IgD-negative memory B cell (primary cell): ENCODE measurements around the gene WDFY2. TPM values are rescaled to one million over a fixed set of nuclear protein-coding genes. Genes with fewer than 3 reads are reported as not detected.

Experiments used
- H3K27ac Mint-ChIP-seq, 3 donors: one replicate each; pipeline ENCODE4 v1.8.0; 2020 to 2022; ENCODE audit warnings: mild to moderate bottlenecking in 3 of 3, mixed read lengths in 3 of 3, moderate library complexity in 1 of 3
- H3K27me3 Mint-ChIP-seq: one replicate; pipeline ENCODE4 v1.8.0; 2021; ENCODE audit warnings: mixed read lengths
- H3K36me3 Mint-ChIP-seq: one replicate; pipeline ENCODE4 v1.8.0; 2020; ENCODE audit warnings: mild to moderate bottlenecking, mixed read lengths
- H3K4me1 Mint-ChIP-seq, 3 donors: one replicate each; pipeline ENCODE4 v1.8.0; 2020 to 2022; ENCODE audit warnings: mixed read lengths in 3 of 3, mild to moderate bottlenecking in 1 of 3
- H3K4me3 Mint-ChIP-seq, 4 donors: one replicate each; pipeline ENCODE4 v1.8.0; 2020 to 2022; ENCODE audit warnings: mild to moderate bottlenecking in 4 of 4, mixed read lengths in 4 of 4, moderate library complexity in 3 of 4
- H3K9me3 Mint-ChIP-seq, 3 donors: one replicate each; pipeline ENCODE4 v1.8.0; 2020 to 2021; ENCODE audit warnings: mixed read lengths in 3 of 3, mild to moderate bottlenecking in 1 of 3
- polyA plus RNA-seq: library from polyadenylated mRNA; unstranded; fragments of 300-500 nt; fragmentation: Illumina TruSeq; gene quantifications from one replicate; pipeline ENCODE4 v1.2.3, GENCODE V29; 2021

Gene WDFY2
- polyA plus RNA-seq, 1 donor from 2014 or later: 6.0 TPM

DNA sequence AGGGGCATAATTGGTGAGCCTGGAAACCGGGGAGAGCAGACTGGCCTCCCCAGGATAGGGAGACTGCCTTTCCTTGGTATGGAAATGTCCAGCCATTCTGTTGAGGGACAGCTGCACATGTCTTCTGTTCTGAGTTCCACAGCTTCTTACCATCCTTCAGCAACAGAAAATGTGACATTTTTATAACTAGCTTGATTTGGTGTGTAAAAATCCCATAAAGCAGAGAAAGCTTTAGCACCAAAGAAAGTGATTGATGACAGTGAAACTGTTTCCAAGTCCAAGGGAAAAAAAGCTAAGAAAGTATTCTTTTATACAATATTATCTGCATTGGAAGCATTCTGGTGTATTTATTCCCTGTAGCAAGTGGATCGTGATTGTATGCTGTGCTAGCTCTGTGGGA, 157.8 kb downstream of the WDFY2 start:
- Mint-ChIP-seq H3K4me1 (no peaks in the 10 kb centered on the region), H3K4me3 (no peak overlapping the region), H3K36me3 (peaks cover 26% of the 10 kb centered on the region), H3K27me3 (no peaks in the 10 kb centered on the region), H3K27ac (no peak overlapping the region), H3K9me3 (no peaks in the 10 kb centered on the region)

DNA sequence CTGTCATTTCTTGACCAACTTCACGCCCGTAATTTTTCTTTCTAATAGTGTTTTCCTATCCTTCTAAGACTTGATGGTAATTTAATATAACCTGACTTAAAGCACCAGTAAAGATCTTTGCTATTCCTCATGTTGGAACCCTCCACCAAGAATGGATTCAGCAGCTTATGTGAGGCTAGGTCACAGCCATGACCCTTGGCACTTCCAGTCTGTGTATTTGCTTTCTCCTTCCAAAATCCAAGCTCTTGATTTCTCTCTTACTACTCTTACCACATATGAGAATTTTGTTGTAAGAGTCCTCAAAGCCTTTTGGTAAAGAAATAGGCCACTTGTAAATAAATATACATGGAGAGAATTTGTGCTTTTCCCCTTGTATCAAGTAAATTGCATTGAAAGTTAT, 158.3 kb downstream of the WDFY2 start:
- H3K9me3 Mint-ChIP-seq: no peaks in the 10 kb centered on the region
- H3K27ac Mint-ChIP-seq: no peak overlapping the region
- no peak overlapping the region for H3K4me3 Mint-ChIP-seq
- no peaks in the 10 kb centered on the region for H3K27me3 Mint-ChIP-seq
- peaks cover 32% of the 10 kb centered on the region for H3K36me3 Mint-ChIP-seq
- H3K4me1 Mint-ChIP-seq: no peaks in the 10 kb centered on the region

DNA sequence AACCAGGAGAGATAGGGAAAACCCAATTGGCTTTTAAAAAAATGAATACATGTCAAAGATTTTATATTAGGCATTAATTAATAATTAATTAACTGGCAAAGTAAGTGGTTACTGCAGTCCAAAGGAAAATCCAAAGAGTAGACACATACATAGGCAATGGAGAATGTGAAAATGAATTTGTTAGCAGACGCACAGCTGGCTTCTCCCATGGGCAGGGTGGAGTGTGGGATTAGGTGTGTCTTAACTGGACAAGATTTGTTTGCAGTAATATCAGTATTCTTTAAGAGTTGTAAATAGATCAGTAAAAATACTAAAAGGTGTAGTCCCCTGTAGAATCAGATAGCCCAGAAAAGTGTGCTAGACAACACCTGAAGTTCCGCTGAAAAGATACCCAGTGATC, 161.0 kb downstream of the WDFY2 start:
- Mint-ChIP-seq H3K4me1 (no peaks in the 10 kb centered on the region), H3K27ac (no peak overlapping the region), H3K9me3 (peaks cover 0 to 11% (median 1%) of the 10 kb centered on the region in 3 donors), H3K36me3 (peaks cover 37% of the 10 kb centered on the region), H3K4me3 (no peak overlapping the region), H3K27me3 (no peaks in the 10 kb centered on the region)

DNA sequence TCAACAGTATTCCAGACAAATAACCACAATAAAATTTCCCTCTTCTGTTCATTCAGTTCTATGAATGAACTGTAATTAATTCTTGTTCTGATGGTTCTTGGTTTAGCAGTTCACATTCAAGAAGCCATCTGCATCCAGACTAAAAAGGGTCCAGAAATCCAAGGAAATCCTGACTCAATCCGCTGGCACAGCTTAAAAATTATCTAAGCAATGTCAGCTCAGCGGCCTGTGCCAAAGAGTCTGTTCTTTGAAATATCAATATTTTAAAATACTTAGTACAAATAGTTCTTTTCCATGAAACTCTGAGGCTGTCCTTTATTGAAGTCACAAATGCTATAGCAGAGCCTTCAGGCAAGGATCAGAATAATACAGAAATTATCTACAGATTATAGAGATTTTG, 162.5 kb downstream of the WDFY2 start:
- Mint-ChIP-seq H3K4me3 (no peak overlapping the region), H3K27me3 (no peaks in the 10 kb centered on the region), H3K36me3 (peaks cover 33% of the 10 kb centered on the region), H3K9me3 (peaks cover 0 to 11% (median 1%) of the 10 kb centered on the region in 3 donors), H3K27ac (no peak overlapping the region), H3K4me1 (no peaks in the 10 kb centered on the region)

DNA sequence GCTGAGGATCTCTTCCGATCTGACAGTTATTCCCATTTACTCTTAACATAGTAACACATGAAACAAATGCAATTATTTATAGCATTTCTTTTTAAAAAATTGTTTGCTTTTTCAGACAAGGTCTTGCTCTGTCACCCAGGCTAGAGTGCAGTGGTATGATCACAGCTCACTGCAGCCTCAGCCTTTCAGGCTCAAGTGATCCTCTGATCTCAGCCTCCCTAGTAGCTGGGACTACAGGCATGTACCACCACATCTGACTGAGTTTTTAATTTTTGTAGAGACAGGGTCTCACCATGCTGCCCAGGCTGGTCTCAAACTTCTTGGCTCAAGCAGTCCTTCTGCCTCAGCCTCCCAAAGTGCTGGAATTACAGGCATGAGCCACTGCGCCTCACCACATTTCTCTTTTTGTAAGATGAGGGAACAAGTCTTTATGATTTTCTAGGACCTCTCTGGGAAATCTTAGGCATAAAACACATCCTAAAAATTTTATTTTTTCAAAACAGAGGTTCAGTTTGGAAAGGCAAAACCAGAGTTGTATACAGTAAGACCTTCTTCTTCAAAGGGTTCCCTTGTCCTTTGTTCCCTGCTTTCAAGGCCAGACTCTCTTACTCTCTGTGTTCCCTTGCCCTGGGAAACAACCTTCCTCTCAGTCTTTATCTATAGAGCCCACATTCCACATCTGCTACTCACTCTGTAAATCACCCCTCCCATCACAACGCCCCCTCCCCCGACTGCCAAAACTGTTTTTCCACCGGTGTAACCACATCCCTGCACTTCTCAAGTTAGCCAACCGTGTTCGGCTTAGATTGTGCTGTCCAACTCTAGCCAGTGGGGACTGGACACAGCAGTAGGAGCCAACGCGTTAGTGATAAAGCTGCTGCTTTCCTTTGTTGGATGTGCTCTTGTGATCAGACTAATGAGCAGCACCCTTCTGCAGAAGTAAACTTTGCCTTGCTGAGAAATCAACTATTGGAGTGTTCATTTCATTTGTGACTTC, 163.5 kb downstream of the WDFY2 start:
- Mint-ChIP-seq H3K9me3 (peaks cover 0 to 11% (median 1%) of the 10 kb centered on the region in 3 donors), H3K4me1 (no peaks in the 10 kb centered on the region), H3K36me3 (peaks cover 33% of the 10 kb centered on the region), H3K4me3 (no peak overlapping the region), H3K27ac (peak overlapping the region in 1 of 3 donors; percentile 16), H3K27me3 (no peaks in the 10 kb centered on the region)

DNA sequence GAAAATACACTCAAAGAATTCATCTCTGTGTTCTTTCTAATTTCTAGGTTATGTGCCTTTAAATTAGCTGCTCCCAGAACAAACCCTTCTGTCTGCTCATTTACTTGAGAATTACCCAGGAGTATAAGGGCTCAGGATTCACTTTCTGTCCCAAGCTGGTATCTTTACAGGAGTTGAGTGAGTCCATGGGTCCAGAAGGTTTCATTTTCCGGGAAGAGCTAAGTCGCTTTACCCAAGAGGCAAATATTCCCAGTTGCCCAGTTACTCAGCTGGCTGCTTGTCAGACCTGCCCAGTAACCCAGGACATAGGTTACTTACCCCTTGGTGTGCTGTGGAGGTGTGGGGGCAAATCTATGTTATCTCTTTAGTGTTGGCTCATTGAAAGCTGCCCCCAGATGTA, 172.4 kb downstream of the WDFY2 start:
- H3K4me1 Mint-ChIP-seq: no peaks in the 10 kb centered on the region
- H3K4me3 Mint-ChIP-seq: no peak overlapping the region
- no peaks in the 10 kb centered on the region for H3K9me3 Mint-ChIP-seq
- H3K27me3 Mint-ChIP-seq: no peaks in the 10 kb centered on the region
- H3K36me3 Mint-ChIP-seq: peaks cover 23% of the 10 kb centered on the region
- H3K27ac Mint-ChIP-seq: no peak overlapping the region

DNA sequence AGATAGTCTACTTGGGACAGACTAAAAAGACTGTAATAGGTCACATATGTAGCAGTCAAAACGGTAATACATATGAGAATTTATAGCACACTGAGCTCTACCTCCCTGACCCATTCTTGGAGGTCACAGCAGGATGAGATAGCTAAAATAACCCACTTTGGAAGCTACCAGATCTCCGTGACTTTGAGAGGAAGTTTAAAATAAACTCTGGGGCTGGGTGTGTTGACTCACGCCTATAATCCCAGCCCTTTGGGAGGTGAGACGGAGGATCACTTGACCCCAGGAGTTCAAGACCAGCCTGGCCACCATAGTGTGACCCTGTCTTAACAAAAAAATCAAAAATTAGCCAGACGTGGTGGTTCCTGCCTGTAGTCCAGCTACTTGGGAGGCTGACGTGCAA, 174.4 kb downstream of the WDFY2 start:
- Mint-ChIP-seq H3K36me3 (peaks cover 25% of the 10 kb centered on the region), H3K27ac (peak overlapping the region in 1 of 3 donors; percentile 26)

DNA sequence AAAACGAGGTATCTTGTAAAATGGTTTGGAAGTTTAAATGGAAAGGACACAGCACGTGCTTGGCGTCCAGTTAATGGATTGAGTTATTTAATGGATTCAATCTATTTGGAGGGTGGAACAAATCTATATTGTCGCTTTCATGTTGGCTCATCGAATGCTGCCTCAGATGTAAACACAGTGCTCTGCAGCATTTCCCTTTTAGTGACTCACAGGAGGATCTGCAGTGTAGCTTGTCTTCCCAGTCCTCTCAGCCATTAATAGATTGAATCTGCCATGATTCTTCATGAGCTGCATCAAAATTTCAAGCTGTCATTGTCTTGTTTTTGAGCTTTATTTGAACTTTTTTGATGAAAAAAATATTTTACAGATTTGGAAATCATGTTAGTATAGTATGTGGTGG, 175.0 kb downstream of the WDFY2 start:
- H3K27ac Mint-ChIP-seq: peak overlapping the region in 1 of 3 donors; percentile 50
- H3K36me3 Mint-ChIP-seq: peaks cover 22% of the 10 kb centered on the region
- H3K27me3 Mint-ChIP-seq: no peaks in the 10 kb centered on the region
- peaks cover 10 to 16% (median 11%) of the 10 kb centered on the region in 3 donors for H3K4me1 Mint-ChIP-seq
- no peaks in the 10 kb centered on the region for H3K9me3 Mint-ChIP-seq
- H3K4me3 Mint-ChIP-seq: no peak overlapping the region

More for the DNA sequence above, 174.4 kb downstream of the WDFY2 start:
- Mint-ChIP-seq H3K4me3 (no peak overlapping the region), H3K4me1 (peaks cover 6 to 11% (median 7%) of the 10 kb centered on the region in 3 donors), H3K27me3 (no peaks in the 10 kb centered on the region), H3K9me3 (no peaks in the 10 kb centered on the region)

DNA sequence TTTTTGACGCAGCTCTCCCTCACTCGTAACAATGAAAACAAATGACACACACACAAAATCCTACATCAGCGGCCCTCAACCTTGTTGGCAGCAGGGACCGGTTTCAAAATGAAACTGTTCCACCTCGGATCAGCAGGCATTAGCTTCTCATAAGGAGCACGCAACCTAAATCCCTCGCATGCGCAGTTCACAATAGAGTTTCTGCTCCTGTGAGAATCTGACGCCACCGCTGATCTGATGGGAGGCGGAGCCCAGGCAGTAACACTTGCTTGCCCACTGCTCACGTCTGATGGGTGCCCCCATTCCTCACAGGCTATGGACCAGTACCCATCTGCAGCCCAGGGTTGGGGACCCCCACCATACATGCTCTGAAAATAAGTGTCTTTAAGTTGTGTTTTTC, 176.3 kb downstream of the WDFY2 start:
- Mint-ChIP-seq H3K4me3 (no peak overlapping the region), H3K9me3 (no peaks in the 10 kb centered on the region), H3K36me3 (peaks cover 18% of the 10 kb centered on the region), H3K4me1 (peaks cover 18 to 24% (median 22%) of the 10 kb centered on the region in 3 donors), H3K27me3 (no peaks in the 10 kb centered on the region), H3K27ac (peak overlapping the region in 1 of 3 donors; percentile 33)

DNA sequence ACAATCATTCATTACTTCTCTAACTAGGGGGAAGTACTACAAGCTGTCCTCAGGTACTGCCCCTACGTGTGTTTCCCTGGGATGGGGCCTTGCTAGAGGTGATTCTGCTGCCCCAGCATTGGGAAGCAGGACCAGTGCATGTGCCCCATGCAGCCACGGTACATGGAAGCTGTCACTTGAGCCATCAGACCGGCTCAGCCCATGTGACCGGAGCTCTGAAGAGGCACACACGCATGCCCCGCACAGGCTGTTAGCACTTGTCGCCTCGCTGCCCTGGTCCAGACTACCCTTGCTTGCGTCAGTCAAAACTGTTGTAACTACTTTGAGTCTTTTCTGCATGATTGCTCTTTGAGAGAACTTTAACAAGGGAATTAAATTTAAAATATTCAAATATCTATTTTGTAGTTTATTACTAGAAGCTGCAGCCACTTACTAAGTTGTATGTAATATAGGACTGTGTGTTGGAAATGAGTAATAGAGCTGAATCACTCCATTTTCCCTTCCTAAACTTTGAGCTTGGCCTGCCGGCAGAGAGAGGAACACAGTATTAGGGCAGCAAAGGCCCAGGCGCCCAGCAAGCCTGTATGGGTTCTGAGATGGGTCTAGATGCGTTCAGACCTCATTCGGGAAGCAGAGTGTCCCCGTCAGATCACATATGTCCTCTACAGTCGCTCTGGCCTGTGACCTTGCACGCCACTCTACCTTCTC, 177.5 kb downstream of the WDFY2 start:
- peaks cover 18 to 24% (median 22%) of the 10 kb centered on the region in 3 donors for H3K4me1 Mint-ChIP-seq
- no peak overlapping the region for H3K4me3 Mint-ChIP-seq
- peaks cover 16% of the 10 kb centered on the region for H3K36me3 Mint-ChIP-seq
- H3K27ac Mint-ChIP-seq: peak overlapping the region in 2 of 3 donors; percentile 13 to 47
- H3K27me3 Mint-ChIP-seq: no peaks in the 10 kb centered on the region
- no peaks in the 10 kb centered on the region for H3K9me3 Mint-ChIP-seq

DNA sequence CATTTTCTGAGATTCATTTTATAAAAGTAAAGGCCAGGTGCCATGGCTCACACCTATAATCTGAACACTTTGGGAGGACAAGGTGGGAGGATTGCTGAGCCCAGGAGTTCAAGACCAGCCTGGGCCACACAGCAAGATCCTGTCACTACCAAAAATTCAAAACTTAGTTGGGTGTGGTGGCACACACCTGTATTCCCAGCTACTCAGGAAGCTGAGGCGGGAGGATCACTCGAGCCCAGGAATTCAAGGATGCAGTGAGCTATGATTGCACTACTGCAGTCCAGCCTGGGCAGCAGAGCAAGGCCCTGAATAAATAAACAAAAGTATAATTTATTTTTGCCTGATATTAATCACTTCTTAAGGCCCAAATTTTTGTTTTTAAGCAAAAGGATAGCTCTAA, 179.2 kb downstream of the WDFY2 start:
- Mint-ChIP-seq H3K27me3 (no peaks in the 10 kb centered on the region), H3K9me3 (no peaks in the 10 kb centered on the region), H3K4me1 (peaks cover 18 to 24% (median 22%) of the 10 kb centered on the region in 3 donors), H3K4me3 (peak overlapping the region in 2 of 4 donors; percentile 19 to 63), H3K27ac (peak overlapping the region in 2 of 3 donors; percentile 81 to 84), H3K36me3 (peaks cover 11% of the 10 kb centered on the region)

DNA sequence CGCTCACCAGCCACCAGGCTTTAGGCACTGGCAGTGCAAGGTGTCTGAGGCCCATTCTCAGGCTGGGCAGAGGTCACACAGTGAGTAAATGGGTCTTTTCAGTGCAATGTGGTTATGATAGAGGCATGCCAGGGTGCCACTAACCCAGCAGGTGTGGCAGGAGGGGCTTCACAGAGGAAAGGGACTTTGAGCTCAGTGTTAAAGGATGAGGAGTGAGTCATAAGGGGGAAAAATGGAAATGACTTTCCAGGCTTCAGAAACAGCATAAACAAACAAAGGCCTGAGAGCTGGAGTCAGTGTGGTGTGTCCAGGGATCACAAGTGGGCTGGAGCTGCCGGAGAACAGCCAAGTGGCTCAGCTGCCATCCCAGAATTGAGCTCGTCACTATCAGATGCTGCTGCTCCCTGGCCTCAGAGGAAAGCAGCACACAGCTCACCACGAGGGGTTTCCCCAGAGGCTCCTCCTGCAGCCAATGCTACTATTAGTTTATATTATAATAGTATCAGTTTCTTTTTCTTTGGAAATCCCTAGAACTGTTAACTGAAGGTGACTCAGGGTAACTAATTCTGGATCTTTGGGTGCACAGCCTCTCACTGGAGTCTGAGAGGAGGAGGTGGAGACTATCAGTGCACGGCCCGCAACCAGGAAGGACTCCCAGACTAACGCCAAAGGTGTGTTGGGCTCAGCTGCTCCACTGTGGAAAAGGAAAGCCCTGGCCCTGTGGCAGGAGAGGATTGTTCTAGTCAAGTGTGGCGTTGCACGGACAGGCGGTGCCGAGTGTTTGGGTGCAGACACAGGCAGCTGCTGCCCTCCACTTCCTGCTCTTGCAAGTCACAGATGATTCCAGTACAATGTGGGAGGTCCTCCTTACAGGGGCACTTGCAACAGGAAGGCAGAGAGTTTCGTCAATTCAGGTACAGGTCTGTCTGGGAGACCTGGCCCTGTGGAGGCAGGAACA, 180.2 kb downstream of the WDFY2 start:
- H3K4me3 Mint-ChIP-seq: peak overlapping the region in 3 of 4 donors; percentile 45 to 80 (median 54)
- peaks cover 8% of the 10 kb centered on the region for H3K36me3 Mint-ChIP-seq
- peaks cover 18 to 24% (median 22%) of the 10 kb centered on the region in 3 donors for H3K4me1 Mint-ChIP-seq
- H3K9me3 Mint-ChIP-seq: no peaks in the 10 kb centered on the region
- H3K27ac Mint-ChIP-seq: peak overlapping the region; percentile 9 to 89 (median 67)
- no peaks in the 10 kb centered on the region for H3K27me3 Mint-ChIP-seq

DNA sequence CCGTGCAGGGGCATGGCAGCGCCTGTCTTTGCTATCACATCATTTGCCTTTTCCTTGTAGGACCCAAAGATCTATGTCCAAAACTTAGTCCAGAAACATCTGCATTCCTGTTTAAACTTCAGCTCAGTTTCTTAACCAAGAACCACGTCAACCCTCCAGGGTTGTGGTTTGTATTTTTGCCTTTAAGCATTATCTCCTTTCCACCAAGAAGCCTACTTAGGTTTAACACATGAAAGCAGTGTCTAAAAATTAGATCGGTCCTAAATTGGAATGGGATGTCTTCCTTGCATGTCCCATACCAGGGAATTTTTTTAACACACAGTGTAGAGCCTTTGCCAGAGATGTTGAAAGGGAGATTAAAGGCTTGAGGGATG, 180.9 kb downstream of the WDFY2 start:
- Mint-ChIP-seq H3K4me3 (peak overlapping the region in 3 of 4 donors; percentile 51 to 80 (median 60)), H3K9me3 (no peaks in the 10 kb centered on the region), H3K36me3 (peaks cover 2% of the 10 kb centered on the region), H3K27ac (peak overlapping the region in 2 of 3 donors; percentile 67 to 89), H3K4me1 (peaks cover 18 to 24% (median 22%) of the 10 kb centered on the region in 3 donors), H3K27me3 (no peaks in the 10 kb centered on the region)

DNA sequence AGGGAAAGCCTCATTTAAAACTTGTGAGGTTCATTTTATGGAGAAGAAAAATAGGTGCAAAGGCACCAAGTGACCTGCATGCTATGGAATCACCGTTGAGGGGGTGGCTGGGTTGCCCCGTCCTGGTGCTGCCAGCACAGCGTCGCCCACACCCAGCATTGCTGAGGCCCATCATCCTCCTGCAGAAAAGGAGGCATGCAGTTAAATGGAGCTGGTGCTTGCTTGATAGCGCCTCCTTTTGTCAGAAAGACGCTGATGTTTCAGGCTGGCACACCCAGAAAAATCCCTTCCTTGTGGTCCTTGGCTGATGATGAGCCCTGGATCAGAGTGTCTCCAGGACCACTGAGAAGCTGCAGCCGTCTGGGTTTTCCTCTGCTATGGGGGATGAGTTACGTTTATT, 182.8 kb downstream of the WDFY2 start:
- H3K4me1 Mint-ChIP-seq: peaks cover 27 to 34% (median 34%) of the 10 kb centered on the region in 3 donors
- H3K9me3 Mint-ChIP-seq: no peaks in the 10 kb centered on the region
- no peak overlapping the region for H3K27ac Mint-ChIP-seq
- H3K4me3 Mint-ChIP-seq: no peak overlapping the region
- H3K36me3 Mint-ChIP-seq: peaks cover 2% of the 10 kb centered on the region
- H3K27me3 Mint-ChIP-seq: no peaks in the 10 kb centered on the region
